GDM1 (cell line): ENCODE data around the gene NBL1.

Source experiments
- DNase-seq: peaks from one replicate; lab custom pipeline; 2025; lab: John Stamatoyannopoulos, UW

Gene NBL1

DNA sequence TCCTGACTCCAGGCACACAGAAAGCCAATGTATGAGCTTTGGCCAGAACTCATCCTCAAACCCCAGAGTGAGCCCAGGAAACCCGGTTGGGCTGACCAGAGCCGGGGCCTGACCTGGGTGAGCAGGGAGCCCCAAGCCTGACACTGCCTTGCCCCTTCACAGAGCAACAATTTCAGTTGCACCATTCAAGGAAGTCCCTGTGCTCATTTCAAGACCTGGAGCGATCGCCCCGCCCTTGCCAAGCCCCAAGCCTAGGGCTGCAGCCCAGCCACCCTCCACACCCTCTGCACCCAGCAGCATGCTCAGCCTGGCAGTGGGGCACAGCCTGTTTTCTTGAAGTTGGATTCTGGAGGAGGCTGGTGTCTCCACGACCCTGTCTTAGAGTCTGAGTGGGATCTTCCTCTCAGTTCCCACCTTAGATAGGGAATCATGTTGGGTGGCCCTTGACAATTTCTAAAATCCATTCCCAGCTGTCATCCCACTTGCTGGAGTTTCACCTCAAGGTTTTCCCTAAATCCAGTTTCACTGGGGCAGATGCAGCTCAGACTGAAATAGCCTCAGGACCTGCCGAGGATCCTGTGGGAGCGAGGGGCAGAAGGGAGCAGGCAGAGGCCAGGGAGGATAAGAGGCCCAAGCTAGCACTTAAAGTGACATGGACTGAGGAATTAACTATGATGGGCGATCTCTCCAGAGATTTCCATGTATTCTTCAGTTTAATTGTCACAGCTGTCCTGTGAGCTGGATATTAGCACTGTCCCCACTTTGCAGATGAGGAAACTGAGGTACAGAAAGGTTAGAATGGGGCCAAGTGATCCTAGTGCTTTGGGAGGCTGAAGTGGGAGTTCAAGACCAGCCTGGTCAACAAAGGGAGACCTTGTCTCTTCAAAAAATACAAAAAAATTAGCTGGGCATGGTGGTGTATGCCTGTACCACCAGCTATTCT lies 2.5 kb downstream of the NBL1 start:
- DNase-seq: no peak

DNA sequence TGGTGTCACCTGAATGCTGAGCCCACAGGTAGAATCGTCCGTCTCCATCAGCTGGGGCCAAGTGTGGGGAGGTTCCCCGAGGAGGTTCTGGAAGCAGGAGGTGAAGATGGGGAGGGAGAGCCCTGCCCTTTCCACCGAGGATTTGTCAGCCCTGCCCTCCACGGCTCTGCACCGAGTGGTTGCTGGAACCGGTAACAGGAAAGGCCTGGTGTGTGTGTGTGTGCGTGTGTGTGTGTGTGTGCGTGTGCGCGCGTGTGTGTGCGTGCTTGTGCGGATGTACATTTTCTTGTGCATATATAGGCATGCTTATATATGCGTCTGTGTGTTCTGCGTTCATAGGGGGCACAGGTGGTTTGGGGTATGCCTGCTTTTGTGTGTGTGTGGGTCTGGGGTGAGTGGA lies 3.5 kb downstream of the NBL1 start:
- DNase-seq: peak; percentile 24

- DNase-seq: no peak
Measured at GRCh38 chr1:19648239-19648638, 4.1 kb downstream of the NBL1 start.

DNA sequence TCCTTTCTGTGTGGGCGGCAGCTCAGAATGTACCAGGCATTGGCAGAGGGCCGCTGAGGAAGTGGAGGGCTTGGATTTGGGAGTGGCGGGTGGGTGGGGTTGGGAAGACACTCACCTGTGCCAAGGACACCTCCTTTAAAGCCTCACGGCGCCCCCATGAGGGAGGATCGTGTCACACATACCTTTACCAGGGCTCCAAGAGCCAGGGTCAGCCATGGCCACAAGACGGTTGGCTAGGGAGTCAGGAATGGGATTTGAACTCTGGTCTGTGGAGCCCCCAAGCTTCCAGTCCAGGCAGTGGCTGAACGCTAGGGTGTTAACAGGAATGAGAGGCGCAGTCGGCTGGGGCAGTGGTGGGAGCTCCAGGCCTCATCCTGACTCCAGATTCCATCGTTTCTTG lies 4.6 kb downstream of the NBL1 start:
- no peak for DNase-seq

DNA sequence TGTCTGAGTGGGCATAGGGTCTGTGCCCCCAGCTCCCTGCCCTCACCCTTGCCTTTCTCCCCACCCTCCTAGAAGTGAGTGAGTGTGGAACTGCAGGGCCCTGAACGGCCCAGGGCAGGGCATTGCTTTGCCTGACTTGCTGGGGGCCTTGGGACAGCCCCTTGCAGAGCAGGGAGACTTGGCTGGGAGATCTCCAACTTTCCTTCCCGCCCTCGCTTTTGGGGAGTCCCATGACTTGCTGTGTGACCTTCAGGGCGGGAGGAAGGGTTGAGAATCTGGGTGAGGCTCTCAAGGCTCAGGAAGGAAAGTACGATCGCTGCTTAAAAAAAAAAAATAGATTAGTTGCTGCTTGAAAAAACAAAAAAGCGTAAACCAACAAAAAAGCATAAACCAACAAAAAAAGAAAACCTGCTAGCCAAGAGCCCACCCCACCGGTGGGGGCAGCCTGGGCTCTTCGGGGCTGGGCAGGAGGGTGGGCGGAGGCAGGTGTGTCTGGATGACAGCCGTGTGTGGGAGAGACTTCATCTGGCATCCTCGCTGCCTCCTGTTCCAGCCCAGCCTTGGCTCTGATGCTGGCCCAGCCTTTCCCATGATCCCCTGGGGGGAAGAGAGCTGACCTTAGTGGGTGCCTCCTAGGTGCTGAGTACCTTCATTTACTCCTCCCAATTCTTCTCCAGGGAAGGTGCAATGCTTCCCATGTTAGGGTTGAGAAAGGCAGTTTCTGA lies 6.5 kb downstream of the NBL1 start:
- no peak for DNase-seq

DNA sequence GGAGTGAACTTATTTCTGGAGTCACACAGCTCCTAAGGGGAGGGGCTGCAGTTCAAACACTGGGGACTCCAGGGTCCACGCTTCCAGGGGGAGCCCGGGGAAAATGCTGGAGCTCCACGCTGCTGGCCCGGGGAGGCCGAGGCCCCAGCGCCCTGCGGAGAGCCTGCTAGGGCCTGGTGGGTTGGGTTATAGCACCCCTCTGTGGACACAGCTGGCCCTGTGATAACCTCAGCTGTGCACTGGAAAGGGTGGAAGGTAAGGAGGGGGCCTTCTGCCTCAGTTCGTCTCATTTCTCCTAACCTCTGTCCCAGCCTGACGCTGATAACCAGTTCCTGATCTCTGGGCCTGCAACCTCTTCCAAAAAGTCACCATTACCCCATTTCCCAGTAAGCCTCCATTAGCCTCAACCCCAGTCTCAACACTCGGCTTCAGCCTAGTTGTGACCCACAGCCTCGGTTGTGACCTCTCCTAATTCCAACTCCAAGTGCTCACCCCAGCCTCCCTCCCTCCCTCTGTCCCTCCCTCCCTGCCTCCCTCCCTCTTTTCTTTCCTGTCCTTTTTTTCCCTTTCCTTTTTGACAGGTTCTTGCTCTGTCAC lies 7.1 kb downstream of the NBL1 start:
- no peak for DNase-seq

GRCh38 chr1:19654386-19654785 lies 10.3 kb downstream of the NBL1 start:
- no peak for DNase-seq

- no peak for DNase-seq
Measured at GRCh38 chr1:19654886-19655717, 11.0 kb downstream of the NBL1 start.

- no peak for DNase-seq
Measured at GRCh38 chr1:19655718-19656080, 11.6 kb downstream of the NBL1 start.

- no peak for DNase-seq
Measured at GRCh38 chr1:19656134-19656779, 12.1 kb downstream of the NBL1 start.

DNA sequence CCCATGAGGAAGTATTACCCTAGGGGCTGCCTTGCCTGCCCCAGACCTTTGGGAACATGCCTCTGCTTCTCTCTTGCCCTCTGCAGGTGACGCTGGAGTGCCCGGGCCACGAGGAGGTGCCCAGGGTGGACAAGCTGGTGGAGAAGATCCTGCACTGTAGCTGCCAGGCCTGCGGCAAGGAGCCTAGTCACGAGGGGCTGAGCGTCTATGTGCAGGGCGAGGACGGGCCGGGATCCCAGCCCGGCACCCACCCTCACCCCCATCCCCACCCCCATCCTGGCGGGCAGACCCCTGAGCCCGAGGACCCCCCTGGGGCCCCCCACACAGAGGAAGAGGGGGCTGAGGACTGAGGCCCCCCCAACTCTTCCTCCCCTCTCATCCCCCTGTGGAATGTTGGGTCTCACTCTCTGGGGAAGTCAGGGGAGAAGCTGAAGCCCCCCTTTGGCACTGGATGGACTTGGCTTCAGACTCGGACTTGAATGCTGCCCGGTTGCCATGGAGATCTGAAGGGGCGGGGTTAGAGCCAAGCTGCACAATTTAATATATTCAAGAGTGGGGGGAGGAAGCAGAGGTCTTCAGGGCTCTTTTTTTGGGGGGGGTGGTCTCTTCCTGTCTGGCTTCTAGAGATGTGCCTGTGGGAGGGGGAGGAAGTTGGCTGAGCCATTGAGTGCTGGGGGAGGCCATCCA lies 12.8 kb downstream of the NBL1 start:
- no peak for DNase-seq

DNA sequence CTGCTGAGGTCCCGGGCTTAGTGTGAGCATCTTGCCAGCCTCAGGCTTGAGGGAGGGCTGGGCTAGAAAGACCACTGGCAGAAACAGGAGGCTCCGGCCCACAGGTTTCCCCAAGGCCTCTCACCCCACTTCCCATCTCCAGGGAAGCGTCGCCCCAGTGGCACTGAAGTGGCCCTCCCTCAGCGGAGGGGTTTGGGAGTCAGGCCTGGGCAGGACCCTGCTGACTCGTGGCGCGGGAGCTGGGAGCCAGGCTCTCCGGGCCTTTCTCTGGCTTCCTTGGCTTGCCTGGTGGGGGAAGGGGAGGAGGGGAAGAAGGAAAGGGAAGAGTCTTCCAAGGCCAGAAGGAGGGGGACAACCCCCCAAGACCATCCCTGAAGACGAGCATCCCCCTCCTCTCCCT lies 13.4 kb downstream of the NBL1 start:
- no peak for DNase-seq

GRCh38 chr1:19658186-19658585 lies 14.1 kb downstream of the NBL1 start:
- no peak for DNase-seq

DNA sequence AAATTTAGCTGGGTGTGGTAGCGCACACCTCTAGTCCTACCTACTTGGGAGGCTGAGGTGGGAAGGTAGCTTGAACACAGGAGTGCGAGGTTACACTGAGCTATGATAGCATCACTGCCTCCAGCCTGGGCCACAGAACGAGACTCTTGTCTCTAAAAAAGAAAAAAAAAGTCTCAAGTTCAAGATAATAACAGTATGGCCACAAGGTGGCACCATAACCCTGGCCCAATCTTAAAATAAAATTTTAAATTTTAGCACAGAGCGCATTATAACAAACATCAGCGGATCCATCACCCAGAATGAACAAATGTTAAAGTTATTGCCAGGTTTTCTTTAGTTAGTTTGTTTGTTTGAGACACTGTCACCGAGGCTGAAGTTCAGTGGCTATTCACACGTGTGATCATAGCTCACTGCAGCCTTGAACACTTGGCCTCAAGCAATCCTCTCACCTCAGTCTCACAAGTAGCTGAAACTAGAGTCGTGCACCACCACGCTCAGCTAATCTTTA lies 17.7 kb downstream of the NBL1 start:
- no peak for DNase-seq

DNA sequence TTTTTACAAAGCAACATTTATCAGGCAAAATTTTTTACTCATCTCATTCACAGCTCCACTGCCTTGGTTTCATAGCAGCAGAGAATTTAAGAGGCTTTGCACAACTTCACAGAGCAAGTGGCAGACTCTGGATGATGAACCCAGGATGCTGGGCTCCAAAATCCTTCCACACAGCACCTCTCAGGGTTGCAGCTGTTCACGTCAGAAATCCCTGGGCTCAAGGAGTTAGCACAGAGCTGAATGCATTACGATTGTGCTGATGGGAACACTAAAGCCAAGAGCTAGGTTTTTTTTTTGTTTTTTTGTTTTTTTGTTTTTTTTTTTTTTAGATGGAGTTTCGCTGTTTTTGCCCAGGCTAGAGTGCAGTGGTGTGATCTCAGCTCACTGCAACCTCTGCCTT lies 18.2 kb downstream of the NBL1 start:
- no peak for DNase-seq

DNA sequence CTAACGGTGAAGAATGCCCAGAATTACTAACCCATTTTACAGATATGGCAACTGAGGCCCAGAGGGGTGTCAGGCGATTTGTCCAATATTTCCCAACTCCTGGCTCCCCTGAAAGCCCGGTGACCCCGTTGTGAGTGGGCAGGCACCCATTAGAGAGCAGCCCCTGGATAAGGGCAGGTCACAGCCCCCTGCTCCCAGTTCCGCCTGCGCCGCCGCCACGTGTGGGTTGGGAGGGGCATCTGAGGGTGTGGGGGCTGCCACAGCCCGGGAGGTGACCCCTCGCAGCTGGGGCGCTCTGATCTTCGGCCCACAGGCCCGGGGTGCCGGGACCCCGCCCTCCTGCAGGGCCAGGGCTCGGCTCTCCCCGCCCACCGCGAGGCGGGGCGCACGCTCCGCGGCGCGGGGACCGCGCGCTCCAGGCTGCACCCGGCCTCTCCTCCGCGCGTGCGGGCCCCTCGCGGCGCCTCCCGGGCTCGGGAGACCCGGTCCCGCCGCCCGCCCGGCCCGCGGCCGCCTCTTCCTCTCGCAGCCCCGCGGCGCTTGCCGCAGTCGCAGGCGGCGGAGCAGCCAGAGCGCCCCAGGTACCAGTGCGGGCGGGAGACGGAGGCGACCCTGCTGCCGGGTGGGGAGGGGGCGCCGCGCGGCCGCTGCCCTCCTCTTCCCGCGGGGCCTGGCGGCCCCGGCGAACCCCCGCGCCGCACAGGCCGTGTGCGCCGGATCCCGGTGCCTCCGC lies 20.5 kb downstream of the NBL1 start, which contains the start of gene HTR6:
TSS of gene HTR6 (plus strand) at position 423 of the 733 bp plus-strand sequence. CDS start 879 bp downstream, outside the sequence.
- no peak for DNase-seq

DNA sequence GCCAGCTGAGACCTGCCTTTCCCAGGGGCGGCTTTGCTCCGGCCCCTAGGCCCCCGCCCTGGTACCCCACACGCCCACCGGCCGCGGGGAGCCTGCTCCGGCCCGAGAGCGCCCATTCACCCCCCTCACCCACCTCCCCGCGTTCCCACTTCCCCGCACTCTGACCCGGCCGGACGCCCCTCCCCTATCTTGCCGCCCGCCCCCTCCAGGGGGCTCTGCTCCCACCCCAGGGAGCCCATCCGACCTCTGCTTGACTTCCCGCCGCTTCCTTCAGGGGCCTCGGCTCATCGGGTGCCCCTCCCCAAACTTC lies 21.0 kb downstream of the NBL1 start:
- no peak for DNase-seq

DNA sequence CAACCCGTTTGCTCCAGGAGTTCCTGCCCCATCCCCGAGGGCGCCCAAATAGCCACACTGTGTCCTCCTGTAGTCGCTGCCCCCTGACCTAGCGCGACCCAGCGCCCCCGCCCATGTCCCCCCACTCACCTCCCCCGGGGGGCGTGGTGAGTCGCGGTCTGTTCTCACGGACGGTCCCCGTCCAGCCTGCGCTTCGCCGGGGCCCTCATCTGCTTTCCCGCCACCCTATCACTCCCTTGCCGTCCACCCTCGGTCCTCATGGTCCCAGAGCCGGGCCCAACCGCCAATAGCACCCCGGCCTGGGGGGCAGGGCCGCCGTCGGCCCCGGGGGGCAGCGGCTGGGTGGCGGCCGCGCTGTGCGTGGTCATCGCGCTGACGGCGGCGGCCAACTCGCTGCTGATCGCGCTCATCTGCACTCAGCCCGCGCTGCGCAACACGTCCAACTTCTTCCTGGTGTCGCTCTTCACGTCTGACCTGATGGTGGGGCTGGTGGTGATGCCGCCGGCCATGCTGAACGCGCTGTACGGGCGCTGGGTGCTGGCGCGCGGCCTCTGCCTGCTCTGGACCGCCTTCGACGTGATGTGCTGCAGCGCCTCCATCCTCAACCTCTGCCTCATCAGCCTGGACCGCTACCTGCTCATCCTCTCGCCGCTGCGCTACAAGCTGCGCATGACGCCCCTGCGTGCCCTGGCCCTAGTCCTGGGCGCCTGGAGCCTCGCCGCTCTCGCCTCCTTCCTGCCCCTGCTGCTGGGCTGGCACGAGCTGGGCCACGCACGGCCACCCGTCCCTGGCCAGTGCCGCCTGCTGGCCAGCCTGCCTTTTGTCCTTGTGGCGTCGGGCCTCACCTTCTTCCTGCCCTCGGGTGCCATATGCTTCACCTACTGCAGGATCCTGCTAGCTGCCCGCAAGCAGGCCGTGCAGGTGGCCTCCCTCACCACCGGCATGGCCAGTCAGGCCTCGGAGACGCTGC lies 21.7 kb downstream of the NBL1 start:
- DNase-seq: no peak

- DNase-seq: no peak
Measured at GRCh38 chr1:19668888-19669287, 24.8 kb downstream of the NBL1 start.
